ENCODE data around the gene FGG. TPM values are rescaled to one million over a fixed set of nuclear protein-coding genes. Genes with fewer than 3 reads are reported as not detected.
"Not testable (repeated sequence)": the region's sequence is repeated elsewhere in the genome, so short reads cannot be mapped to it uniquely, and the experiment has no call there.

Gene FGG
- polyA plus RNA-seq, 6 donors from 2014 or later, result not detected

DNA sequence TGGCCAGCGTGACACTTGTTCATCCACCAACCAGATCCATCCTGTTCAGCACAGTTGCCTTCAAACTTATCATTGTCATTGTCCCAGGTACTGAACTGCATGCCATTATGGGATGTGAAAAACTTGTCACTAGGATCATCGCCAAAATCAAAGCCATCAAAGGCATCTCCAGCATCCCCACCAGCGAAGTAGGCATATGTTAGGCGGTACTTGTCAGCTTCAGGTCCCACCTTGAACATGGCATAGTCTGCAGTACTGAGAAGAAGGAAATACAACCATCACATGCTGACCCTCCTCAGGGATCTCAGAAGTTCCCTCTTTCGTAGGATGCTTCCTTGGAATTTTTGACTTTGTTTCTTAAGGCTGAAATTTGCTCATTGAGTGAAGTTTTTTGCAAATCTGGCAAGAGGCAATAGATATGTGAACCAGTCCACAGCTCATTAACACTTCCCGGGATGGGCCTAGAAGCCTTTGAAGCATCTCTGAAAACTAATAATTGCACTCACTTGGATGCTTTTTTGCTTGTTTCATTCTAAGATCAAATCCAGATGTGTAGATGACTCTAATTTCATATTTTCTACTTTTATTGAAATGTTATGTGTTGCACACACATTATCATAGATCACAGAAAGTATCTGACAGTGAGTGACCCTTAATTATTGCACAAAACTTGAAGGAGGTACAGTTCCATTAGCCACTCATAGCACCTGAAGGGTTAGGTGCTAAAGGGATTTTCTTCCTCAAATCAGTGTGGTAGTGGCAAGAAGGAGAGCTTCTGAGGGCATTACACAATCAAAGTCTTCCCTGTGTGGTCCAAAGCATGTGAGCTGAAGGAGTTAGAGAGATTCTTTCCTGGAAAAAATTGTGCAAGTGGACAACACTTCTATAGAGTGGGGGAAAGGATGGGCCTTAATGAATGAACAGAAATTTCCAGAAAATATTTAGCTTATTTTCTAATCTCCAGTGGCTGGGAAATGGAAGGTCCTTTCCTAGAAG is 5.4 kb downstream of the FGG start:
- H3K4me1 Mint-ChIP-seq, result no peaks in the 10 kb centered on the region
- no peak for DNase-seq
- H3K27me3 Mint-ChIP-seq, result peaks cover 24 to 59% (median 25%) of the 10 kb centered on the region in 3 donors
- H3K4me3 Mint-ChIP-seq, result no peak overlapping the region
- no peak for ATAC-seq (ENCODE audit: low read depth in 2 of 2)
- no peaks in the 10 kb centered on the region for H3K9me3 Mint-ChIP-seq
- peaks cover 0 to 6% of the 10 kb centered on the region in 2 donors for H3K36me3 Mint-ChIP-seq
- H3K27ac Mint-ChIP-seq, result no peak overlapping the region

DNA sequence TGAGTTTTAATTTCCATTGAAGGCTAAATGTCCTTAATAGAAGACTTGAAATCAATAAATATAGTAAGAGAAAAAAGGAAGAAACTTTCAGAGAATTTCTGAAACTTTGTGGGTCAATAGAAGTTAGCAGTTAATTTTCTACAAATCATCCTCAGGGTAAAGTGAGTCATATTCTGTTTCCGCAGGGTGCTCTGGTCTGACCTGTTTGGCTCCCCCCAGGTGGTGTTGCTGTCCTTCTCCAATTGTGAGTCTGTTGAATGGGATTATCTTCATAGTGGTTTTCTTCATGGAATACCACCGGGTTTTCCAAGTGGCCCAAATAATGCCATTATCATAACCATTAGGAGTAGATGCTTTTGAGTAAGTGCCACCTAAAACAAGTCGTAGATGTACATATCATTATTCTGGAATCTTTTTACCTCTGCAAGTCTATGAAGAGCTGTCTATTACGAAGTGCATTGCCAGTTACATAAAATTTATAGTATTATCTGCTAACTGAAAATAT is 7.7 kb downstream of the FGG start:
- Mint-ChIP-seq H3K27me3 (peaks cover 24 to 74% (median 31%) of the 10 kb centered on the region in 3 donors), H3K36me3 (peaks cover 0 to 6% of the 10 kb centered on the region in 2 donors), H3K4me1 (no peaks in the 10 kb centered on the region), H3K4me3 (no peak overlapping the region), H3K27ac (no peak overlapping the region), H3K9me3 (no peaks in the 10 kb centered on the region)
- DNase-seq, result no peak
- ATAC-seq (ENCODE audit: low read depth in 2 of 2), result no peak

DNA sequence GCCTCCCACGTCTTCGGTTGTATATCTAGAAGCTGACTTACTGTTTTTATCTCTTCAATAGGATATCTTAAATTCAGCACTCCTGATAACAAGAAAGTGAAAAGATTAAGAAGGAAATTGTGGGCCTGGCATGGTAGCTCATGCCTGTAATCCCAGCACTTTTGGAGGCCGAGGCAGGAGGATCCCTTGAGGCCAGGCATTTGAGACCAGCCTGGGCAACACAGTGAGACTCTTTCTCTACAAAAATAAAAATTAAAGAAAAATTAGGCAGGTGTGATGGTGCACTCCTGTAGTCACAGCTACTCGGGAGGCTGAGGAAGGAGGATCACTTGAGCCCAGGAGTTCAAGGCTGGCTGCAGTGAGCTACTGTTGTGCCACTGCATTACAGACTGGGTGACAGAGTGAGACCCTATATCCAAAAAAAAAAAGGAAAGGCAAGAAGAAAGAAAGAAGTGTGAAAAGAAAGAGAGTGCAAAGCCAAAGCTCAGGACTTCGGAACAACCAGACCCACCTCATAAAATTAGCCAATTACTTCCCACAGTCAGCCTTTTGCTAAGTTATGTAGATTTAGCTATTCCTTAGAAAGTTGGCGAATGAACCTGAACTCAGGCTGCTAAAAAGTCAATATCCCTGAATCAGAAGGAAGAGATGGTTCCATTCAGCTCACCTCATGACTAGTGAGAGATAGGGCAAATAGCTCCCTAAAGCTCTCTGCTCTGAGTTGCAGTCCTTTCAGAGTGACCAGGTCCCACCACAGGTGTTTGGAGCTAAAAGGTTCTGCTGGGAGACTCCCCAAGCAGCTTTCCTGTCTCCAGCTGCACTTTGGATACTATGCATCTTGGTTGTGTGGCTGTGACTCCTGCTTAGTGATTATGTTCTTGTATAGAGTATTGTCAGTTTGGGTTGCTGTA is 9.2 kb downstream of the FGG start:
- ATAC-seq (ENCODE audit: low read depth in 2 of 2) (no peak), DNase-seq (no peak)
- peaks cover 20 to 62% (median 30%) of the 10 kb centered on the region in 3 donors for H3K27me3 Mint-ChIP-seq
- no peak overlapping the region for H3K27ac Mint-ChIP-seq
- H3K9me3 Mint-ChIP-seq, result no peaks in the 10 kb centered on the region
- no peaks in the 10 kb centered on the region for H3K4me1 Mint-ChIP-seq
- peaks cover 0 to 1% of the 10 kb centered on the region in 2 donors for H3K36me3 Mint-ChIP-seq
- H3K4me3 Mint-ChIP-seq, result no peak overlapping the region

DNA sequence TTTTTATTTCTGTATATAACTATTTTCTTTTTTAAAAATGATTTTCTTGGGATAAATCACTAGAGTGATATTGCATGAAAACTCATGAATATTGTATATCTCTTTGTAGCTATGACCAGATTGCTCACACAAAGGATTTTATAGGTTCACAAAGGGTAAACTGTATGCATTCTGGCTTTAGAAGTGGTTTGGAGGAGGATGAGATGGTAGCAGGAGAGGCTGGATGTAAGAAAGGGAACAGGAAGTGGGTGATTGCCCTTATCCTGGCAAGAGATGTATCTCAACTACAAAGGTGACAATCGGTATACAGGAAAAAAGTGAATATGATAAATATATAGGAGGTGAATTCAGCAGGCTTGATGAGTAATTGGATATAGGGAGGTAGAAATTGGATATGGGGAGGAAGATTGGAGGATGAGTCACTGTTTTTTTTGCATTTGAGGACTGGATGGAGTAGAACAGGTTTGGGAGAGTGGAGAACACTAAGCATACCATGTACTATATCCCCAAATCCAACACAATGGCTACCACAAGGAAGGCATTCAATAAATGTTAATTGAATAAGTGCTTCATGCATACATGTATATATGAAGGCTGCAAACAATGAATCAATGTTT is 9.9 kb downstream of the FGG start:
- no peak for DNase-seq
- no peaks in the 10 kb centered on the region for H3K4me1 Mint-ChIP-seq
- H3K36me3 Mint-ChIP-seq, result no peaks in the 10 kb centered on the region
- peaks cover 18 to 59% (median 32%) of the 10 kb centered on the region in 3 donors for H3K27me3 Mint-ChIP-seq
- no peak for ATAC-seq (ENCODE audit: low read depth in 2 of 2)
- H3K27ac Mint-ChIP-seq, result peak overlapping the region in 1 of 6 donors; percentile 10
- no peaks in the 10 kb centered on the region for H3K9me3 Mint-ChIP-seq
- no peak overlapping the region for H3K4me3 Mint-ChIP-seq

DNA sequence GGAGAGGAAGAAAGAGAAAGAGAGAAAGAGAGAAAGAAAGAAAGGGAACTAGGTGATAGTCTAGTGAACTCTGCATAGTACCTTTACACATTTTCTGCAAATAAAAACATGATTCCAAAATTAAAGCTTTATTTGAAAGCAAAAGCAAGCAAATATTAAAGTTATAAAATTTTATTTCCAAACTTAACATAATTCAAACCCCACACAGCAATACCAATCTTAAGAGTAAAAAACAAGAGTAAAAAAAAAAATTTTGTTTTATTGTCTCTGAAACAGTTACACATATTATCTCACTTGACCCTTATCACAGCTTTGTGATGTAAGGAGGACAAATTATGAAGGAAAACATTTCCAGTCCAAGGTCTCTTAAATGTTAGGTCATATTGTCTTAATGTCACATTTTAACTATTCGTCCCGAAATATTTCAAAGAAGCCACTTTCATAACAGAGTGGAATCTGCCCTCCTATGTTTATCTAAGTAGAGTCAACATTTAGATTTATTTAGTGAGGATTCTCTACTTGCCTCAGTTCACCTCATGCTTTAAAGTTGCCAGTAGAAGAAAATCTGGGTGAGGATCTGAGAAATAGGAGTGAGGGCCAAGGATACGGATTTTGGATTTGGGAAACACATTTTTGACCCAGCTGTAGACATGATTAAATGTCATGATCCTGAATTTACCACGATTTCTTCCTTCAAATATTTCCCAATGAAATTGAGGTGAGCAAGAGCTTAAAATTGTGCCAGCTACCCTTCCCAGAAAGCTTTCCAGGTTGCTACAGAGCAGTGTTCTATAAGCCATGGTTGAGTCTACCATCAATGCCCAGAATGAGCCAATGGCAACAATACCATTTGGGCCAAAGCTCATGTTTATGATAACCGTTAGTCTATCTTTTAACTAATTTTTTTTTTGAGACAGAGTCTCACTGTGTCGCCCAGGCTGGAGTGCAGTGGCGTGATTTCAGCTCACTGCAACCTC is 14.4 kb downstream of the FGG start:
- no peaks in the 10 kb centered on the region for H3K36me3 Mint-ChIP-seq
- H3K9me3 Mint-ChIP-seq, result no peaks in the 10 kb centered on the region
- no peaks in the 10 kb centered on the region for H3K4me1 Mint-ChIP-seq
- H3K27me3 Mint-ChIP-seq, result peaks cover 15 to 39% (median 24%) of the 10 kb centered on the region in 3 donors
- no peak overlapping the region for H3K27ac Mint-ChIP-seq
- ATAC-seq (ENCODE audit: low read depth in 2 of 2) (no peak), DNase-seq (no peak)
- H3K4me3 Mint-ChIP-seq, result no peak overlapping the region

DNA sequence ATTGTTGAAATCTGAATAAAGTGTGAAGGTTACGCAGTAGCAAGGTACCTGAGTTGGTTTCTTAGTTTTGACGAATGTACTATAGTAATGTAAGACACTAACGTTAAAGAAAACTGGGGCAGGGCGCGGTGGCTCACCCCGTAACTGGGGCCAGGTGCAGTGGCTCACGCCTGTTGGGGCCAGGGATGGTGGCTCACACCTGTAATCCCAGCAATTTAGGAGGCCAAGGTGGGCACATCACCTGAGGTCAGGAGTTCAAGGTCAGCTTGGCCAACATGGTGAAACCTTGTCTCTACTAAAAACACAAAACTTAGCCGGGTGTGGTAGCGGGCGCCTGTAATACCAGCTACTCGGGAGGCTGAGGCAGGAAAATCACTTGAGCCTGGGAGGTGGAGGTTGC is 15.2 kb downstream of the FGG start:
- peaks cover 9 to 36% (median 22%) of the 10 kb centered on the region in 3 donors for H3K27me3 Mint-ChIP-seq
- not testable (repeated sequence) for DNase-seq; ATAC-seq (ENCODE audit: low read depth in 2 of 2); H3K9me3 Mint-ChIP-seq; H3K4me3 Mint-ChIP-seq; H3K36me3 Mint-ChIP-seq; H3K4me1 Mint-ChIP-seq
- H3K27ac Mint-ChIP-seq, result peak overlapping the region in 1 of 6 donors; percentile 90

DNA sequence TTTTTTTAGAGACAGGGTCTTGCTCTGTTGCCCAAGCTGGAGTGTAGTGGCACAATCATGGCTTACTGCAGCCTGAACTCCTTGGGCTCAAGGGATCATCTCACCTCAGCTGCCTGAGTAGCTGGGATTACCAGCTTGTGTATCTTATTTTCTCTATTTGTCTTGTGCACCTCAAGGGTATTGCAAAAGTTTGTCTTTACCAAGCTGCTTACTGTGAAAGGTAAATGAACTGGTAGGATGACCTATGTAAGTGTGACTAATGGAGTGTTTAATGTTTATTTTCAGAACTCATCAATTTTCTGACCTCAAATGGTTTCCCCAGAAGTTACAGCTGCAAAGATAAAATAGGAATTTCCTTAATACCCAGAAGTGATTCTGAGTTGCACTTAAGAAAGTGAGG is 16.6 kb downstream of the FGG start:
- no peak overlapping the region for H3K4me3 Mint-ChIP-seq
- no peaks in the 10 kb centered on the region for H3K9me3 Mint-ChIP-seq
- no peak overlapping the region for H3K27ac Mint-ChIP-seq
- peaks cover 12 to 43% (median 19%) of the 10 kb centered on the region in 3 donors for H3K27me3 Mint-ChIP-seq
- H3K36me3 Mint-ChIP-seq, result no peaks in the 10 kb centered on the region
- H3K4me1 Mint-ChIP-seq, result no peaks in the 10 kb centered on the region
- ATAC-seq (ENCODE audit: low read depth in 2 of 2) (no peak), DNase-seq (no peak)

DNA sequence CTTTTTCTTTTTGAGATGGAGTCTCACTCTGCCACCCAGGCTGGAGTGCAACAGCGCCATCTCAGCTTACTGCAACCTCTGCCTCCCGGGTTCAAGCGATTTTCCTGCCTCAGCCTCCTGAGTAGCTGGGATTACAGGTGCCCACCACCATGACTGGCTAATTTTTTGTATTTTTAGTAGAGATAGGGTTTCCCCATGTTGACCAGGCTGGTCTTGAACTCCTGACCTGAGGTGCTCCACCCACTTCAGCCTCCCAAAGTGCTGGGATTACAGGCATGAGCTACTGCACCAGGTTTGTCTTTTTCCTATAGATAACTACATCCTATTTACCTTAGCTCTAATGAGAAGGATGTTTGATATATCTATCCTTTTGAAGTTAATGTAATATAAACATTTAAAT is 18.1 kb downstream of the FGG start:
- H3K27ac Mint-ChIP-seq; DNase-seq; H3K4me1 Mint-ChIP-seq; H3K9me3 Mint-ChIP-seq; H3K4me3 Mint-ChIP-seq; ATAC-seq (ENCODE audit: low read depth in 2 of 2); H3K36me3 Mint-ChIP-seq: not testable (repeated sequence)
- peaks cover 21 to 46% (median 26%) of the 10 kb centered on the region in 3 donors for H3K27me3 Mint-ChIP-seq

DNA sequence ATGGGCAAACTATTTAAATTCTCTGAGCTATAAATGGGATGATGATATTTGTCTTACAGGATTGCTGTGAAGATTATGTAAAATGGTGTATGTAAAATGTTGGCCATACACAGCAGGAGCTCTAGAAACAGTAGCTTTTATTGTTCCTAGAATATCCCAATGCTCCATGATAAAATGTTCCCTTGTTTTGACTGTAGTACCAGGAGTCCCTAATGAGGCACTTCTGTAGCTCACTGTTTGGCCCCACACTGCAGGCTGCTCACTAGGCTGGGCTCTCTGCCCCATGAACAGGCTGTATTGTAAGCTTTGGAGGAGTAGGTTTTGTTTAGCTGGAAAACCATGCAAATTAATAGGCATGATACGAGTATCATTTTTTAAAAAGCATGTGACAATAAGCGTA is 18.6 kb downstream of the FGG start:
- H3K4me3 Mint-ChIP-seq, result no peak overlapping the region
- DNase-seq, result no peak
- H3K27me3 Mint-ChIP-seq, result peaks cover 23 to 49% (median 26%) of the 10 kb centered on the region in 3 donors
- H3K27ac Mint-ChIP-seq, result no peak overlapping the region
- H3K9me3 Mint-ChIP-seq, result no peaks in the 10 kb centered on the region
- H3K4me1 Mint-ChIP-seq, result no peaks in the 10 kb centered on the region
- no peaks in the 10 kb centered on the region for H3K36me3 Mint-ChIP-seq
- ATAC-seq (ENCODE audit: low read depth in 2 of 2), result no peak

DNA sequence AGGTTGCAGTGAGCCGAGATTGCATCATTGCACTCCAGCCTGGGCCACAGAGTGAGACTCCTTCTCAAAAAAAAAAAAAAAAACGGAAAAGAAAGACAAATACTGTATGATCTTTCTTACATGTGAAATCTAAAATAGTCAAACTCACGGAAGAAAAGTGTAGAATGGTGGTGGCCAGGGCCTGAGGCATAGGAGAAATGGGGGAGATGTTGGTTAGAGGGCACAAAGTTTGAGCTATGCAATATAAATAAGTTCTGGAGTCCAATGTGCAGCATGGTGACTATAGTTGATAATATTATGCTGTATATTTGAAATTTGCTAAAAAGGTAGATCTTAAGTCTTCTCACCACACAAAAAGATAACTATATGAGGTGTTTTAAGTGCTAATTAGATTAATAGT is 20.6 kb downstream of the FGG start:
- Mint-ChIP-seq H3K4me1 (no peaks in the 10 kb centered on the region), H3K4me3 (no peak overlapping the region), H3K9me3 (no peaks in the 10 kb centered on the region), H3K27ac (no peak overlapping the region), H3K27me3 (peaks cover 22 to 51% (median 32%) of the 10 kb centered on the region in 3 donors), H3K36me3 (no peaks in the 10 kb centered on the region)
- ATAC-seq (ENCODE audit: low read depth in 2 of 2), result no peak
- no peak for DNase-seq

DNA sequence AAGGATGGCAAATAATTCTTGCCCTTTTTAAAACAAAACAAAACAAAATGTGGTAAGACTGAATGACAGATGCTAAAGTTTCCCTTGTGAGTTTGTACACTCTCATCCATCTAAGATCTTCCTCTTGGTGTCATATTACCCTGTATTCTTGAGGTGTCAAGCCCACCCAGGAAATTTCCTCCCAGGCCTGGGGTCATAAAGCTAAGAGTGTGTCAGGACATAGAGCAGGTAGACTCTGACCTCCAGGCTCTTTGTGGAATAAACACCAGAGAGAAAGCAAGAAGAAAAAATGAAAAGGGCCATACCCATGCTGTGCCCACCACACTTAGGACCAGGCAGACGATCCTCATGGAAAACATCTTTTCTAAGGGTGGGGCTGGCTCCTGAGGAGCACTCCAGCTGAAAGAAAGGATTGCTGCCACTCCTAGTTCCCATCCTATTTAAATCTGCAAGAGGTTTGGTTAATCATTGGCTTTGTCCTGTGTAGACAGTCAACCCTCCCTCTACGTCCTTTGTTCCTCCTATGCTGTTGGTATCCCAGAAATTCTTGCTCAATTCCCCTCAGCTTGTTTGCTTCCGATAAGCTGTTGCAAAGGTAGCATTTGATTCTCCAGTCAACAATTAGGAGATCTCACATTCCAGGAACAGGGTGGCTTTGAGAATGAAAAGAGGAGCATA is 22.0 kb downstream of the FGG start, which contains the start of gene FGA:
TSS of gene FGA (minus strand) at position 414 of the 678 bp plus-strand sequence. CDS start at position 359, 55 bp downstream.
- no peak for DNase-seq
- H3K27ac Mint-ChIP-seq, result no peak within 1 kb of the TSS
- no peak within 1 kb of the TSS for H3K4me3 Mint-ChIP-seq
- no peak for ATAC-seq (ENCODE audit: low read depth in 2 of 2)
- no peaks in the 10 kb centered on the region for H3K4me1 Mint-ChIP-seq
- peaks cover 27 to 45% (median 35%) of the 10 kb centered on the region in 3 donors for H3K27me3 Mint-ChIP-seq
- H3K36me3 Mint-ChIP-seq, result no peaks in the 10 kb centered on the region
- no peaks in the 10 kb centered on the region for H3K9me3 Mint-ChIP-seq
